ENCODE data around the gene PIEZO1.

The PIEZO1 gene

DNA sequence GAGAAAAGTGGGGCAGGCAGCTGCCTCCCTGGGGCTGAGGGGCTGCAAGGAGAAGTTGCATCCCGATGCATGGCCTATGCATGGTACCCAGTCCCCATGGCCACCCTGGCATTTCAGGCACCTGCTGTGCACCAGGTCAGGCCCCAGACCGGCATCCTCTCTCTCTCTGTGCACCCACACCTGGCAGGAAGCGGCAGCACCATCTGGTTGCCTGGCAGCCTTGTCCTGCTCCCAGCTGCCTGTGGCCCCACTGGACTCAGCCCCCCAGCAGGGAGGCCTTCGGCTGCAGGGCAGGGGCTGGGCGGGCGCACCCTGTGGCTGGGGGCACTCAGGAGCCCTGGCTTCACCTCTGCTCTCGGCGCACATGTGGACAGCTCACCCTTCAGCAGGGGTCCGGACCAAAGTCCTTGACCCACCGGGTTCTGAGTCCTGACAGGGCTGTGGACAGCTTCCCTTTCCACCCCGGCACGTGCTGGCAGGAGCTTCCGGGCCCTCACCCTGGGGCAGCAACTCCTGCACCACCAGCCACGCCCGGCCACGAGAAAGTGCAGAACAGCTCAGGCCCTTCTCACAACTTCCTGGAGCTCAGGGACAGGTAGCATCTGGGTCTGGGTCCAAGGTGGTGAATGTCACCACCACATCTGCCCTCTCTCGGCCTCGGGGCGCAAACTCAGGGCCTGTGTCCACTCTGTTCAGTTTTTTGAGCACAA is 42.0 kb downstream of the PIEZO1 start:
- ChIA-PET CTCF (interaction anchor here (0.5 to 1.3 kb wide), 8 partner anchors 9 to 141 kb away, joined by 3 to 5 read pairs (median 4); partner anchors contain the start of gene PIEZO1), POLR2A (ENCODE audit: low non-redundant PET) (no interaction called here)
- no peak for DNase-seq (ENCODE audit: low spot score)
- TF ChIP-seq, protein P1, sequence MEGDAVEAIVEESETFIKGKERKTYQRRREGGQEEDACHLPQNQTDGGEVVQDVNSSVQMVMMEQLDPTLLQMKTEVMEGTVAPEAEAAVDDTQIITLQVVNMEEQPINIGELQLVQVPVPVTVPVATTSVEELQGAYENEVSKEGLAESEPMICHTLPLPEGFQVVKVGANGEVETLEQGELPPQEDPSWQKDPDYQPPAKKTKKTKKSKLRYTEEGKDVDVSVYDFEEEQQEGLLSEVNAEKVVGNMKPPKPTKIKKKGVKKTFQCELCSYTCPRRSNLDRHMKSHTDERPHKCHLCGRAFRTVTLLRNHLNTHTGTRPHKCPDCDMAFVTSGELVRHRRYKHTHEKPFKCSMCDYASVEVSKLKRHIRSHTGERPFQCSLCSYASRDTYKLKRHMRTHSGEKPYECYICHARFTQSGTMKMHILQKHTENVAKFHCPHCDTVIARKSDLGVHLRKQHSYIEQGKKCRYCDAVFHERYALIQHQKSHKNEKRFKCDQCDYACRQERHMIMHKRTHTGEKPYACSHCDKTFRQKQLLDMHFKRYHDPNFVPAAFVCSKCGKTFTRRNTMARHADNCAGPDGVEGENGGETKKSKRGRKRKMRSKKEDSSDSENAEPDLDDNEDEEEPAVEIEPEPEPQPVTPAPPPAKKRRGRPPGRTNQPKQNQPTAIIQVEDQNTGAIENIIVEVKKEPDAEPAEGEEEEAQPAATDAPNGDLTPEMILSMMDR (conservative IDR thresholded peaks at IDR 0.05; ENCODE audit: low read depth): no peak
- peak overlapping the region; percentile 39 for H3K27ac ChIP-seq

GRCh38 chr16:88741368-88741767 is 43.7 kb downstream of the PIEZO1 start:
- TF ChIP-seq, protein P1 (conservative IDR thresholded peaks at IDR 0.05; ENCODE audit: low read depth): no peak
- ChIA-PET CTCF (interaction anchor here (0.6 to 6.4 kb wide), 2 partner anchors 44 to 93 kb away, joined by 3 to 55 read pairs; partner anchors contain the start of gene PIEZO1), POLR2A (ENCODE audit: low non-redundant PET) (no interaction called here)
- no peak for DNase-seq (ENCODE audit: low spot score)
- peak overlapping the region; percentile 57 for H3K27ac ChIP-seq

GRCh38 chr16:88740727-88741055 is 44.3 kb downstream of the PIEZO1 start:
- ChIA-PET CTCF (interaction anchor here (6.4 kb wide), 1 partner anchor 45 kb away, joined by 55 read pairs; the partner anchor contains the start of gene PIEZO1), POLR2A (ENCODE audit: low non-redundant PET) (no interaction called here)
- no peak for DNase-seq (ENCODE audit: low spot score)
- peak overlapping the region; percentile 57 for H3K27ac ChIP-seq
- TF ChIP-seq, protein P1 (conservative IDR thresholded peaks at IDR 0.05; ENCODE audit: low read depth): no peak

DNA sequence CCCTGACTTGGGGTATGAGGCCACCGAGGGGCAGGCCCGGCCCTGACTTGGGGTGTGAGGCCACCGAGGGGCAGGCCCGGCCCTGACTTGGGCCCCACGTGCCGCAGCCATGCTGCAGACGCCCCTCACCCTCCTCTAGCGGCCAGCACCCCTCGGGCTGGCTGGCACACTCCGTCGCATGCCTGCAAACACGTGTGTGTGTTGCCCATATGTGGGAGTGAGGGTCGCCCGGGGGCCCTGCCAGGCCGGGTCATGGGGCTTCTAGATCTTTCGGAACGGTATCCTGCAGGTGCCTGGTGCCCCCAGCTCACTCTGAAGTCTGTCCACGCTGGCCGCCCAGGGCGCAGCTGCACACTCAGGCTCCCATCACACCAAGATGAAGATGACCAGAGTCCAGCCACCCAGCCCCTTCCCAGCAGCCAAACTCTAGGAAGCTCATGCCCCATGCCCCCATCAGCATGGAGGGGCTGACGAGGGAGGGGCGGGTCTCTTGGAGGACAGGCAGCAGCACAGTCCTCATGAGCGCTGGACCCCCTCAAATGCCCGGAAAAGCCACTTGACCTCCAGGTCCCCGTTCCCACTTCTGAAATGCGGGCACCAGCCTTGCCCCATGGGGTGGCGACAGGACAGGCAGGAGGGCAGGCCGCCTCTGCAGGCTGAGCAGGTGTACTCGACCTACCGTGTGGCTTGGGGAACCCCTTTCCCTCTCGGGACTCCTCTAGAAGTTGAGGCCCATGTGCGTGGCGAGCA is 44.9 kb downstream of the PIEZO1 start:
- CTCF ChIA-PET: interaction anchor here (6.4 kb wide), 1 partner anchor 45 kb away, joined by 55 read pairs; the partner anchor contains the start of gene PIEZO1
- peak overlapping the region; percentile 57 for H3K27ac ChIP-seq
- DNase-seq (ENCODE audit: low spot score): no peak
- POLR2A ChIA-PET (ENCODE audit: low non-redundant PET): no interaction called here
- TF ChIP-seq, protein P1 (conservative IDR thresholded peaks at IDR 0.05; ENCODE audit: low read depth): no peak

DNA sequence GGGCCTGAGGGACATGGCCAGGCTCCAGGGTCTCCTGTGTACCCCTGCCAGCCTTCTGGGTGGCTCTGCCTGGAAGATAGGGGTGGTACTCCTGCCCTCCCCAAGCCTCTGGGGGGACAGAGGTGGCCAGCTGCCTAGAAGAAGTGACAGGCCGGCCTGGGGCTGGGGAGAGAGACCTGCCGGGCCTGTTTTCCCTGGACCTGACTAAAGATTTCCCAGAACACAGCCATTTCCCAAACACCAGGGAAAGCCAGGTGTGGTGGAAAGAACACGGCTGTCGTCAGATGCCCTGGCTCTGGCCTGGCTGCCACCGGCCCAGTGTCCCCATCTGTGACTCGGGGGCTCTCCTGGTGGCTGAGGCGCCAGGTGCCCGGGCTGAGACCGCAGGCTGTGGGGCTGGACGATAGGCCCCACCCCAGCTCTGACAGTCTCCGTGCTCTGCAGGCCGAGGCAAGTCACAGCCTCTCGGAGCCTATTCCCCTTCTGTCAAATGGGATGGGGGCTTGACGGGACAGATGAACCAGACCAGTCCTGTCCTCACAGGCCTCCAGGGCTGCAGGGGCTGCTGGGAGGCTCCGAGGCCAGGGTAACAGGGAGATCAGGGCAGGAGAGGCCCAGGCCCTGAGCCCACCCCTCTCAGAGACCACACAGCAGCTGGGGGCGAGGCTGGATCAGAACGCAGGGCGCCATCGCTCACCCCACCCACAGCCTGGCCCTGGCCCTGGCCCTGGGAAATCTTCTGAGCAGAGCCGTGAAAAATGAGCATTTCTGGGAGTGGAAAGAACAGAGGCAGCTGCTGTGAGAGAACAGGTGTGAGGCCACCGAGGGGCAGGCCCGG is 45.7 kb downstream of the PIEZO1 start:
- TF ChIP-seq, protein P1 (conservative IDR thresholded peaks at IDR 0.05; ENCODE audit: low read depth): no peak
- CTCF ChIA-PET: interaction anchor here (6.4 kb wide), 1 partner anchor 46 kb away, joined by 55 read pairs; the partner anchor contains the start of gene PIEZO1
- peak overlapping the region; percentile 57 for H3K27ac ChIP-seq
- DNase-seq (ENCODE audit: low spot score): no peak
- POLR2A ChIA-PET (ENCODE audit: low non-redundant PET): no interaction called here

All from RWPE1 (cell line).